Measurements from ENCODE around the gene ZC3H14. TPM values are rescaled to one million over a fixed set of nuclear protein-coding genes. Genes with fewer than 3 reads are reported as not detected.

Gene ZC3H14
- polyA plus RNA-seq, 1 of the 3 experiments (the other 2 are of a cell fraction): 61.5 TPM

DNA sequence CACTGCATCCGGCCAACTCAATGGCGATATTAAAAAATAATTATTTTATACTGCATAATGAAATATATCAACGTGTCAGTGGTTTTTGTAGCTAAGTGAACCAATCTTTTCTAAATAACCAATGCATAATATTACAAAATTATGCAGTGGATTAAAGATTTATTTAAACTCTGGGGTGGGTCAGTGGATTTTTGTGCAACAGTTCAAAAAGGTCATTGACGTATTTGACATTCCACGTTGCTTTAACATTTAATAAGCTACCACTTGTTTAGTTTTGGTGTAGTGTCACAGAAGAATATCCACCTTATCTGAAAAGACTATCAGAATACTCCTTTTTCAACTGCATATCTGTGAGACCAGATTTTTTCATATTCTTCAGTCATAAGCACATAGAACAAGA is 2.6 kb downstream of the ZC3H14 start:
- ChIA-PET CTCF (interaction anchor here (0.9 kb wide), 1 partner anchor 102 kb away, joined by 4 read pairs; no protein-coding TSS in a partner anchor), POLR2A (no interaction called here)
- Histone ChIP-seq H3K9me3 (no peaks in the 10 kb centered on the region), H3K9ac (no peak overlapping the region), H3K4me3 (ENCODE audit: low read depth in 2 of 2, low read length in 1 of 2) (no peak overlapping the region), H3K36me3 (replicated peaks in 1 of 2; ENCODE audit: control insufficient read depth in 1 of 2, insufficient read depth in 2 of 2, low read length in 1 of 2) (peaks cover 32 to 42% of the 10 kb centered on the region in 2 experiments), H3K79me2 (ENCODE audit: insufficient read depth) (peaks cover 61% of the 10 kb centered on the region), H3K4me2 (no peak overlapping the region), H3F3A (replicated peaks; ENCODE audit: insufficient read depth) (peaks cover 18% of the 10 kb centered on the region), H3K4me1 (ENCODE audit: control insufficient read depth in 1 of 2, insufficient read depth in 2 of 2, low read depth in 1 of 2, low read length in 1 of 2) (peaks cover 0 to 12% of the 10 kb centered on the region in 2 experiments; a peak in 3 of 4 replicates), H3K9me2 (no peaks in the 10 kb centered on the region), H4K20me1 (ENCODE audit: insufficient read depth) (peaks cover 32% of the 10 kb centered on the region), H2AFZ (ENCODE audit: low read depth) (no peak overlapping the region), H3K27ac (ENCODE audit: low read depth in 2 of 2, low read length in 1 of 2) (no peak overlapping the region), H3K27me3 (ENCODE audit: insufficient read depth) (no peaks in the 10 kb centered on the region)
- DNase-seq: no peak
- TF ChIP-seq TAF1 (IDR thresholded peaks at IDR 0.05; ENCODE audit: borderline replicate concordance, low read depth, low read length) (no peak), SIN3A (IDR thresholded peaks at IDR 0.05; ENCODE audit: borderline replicate concordance, low read depth, low read length) (no peak), RFX5 (IDR thresholded peaks at IDR 0.05; ENCODE audit: low read length) (no peak), MEF2A (IDR thresholded peaks at IDR 0.05; ENCODE audit: borderline replicate concordance, low read depth) (no peak), MXI1 (IDR thresholded peaks at IDR 0.05; ENCODE audit: low read depth, low read length) (no peak), SMC3 (IDR thresholded peaks at IDR 0.05; ENCODE audit: low read depth, low read length) (no peak), FOXM1 (IDR thresholded peaks at IDR 0.05; ENCODE audit: low read depth) (no peak), EP300 (IDR thresholded peaks at IDR 0.05; ENCODE audit: borderline replicate concordance in 1 of 2, low read depth in 1 of 2, low read length in 1 of 2) (no peak), FOXJ3 (CRISPR knock-in tag; IDR thresholded peaks at IDR 0.05) (no peak), EZH2phosphoT487 (IDR thresholded peaks at IDR 0.05; ENCODE audit: borderline replicate concordance, low read depth) (no peak)
- TF ChIP-seq, protein P1, sequence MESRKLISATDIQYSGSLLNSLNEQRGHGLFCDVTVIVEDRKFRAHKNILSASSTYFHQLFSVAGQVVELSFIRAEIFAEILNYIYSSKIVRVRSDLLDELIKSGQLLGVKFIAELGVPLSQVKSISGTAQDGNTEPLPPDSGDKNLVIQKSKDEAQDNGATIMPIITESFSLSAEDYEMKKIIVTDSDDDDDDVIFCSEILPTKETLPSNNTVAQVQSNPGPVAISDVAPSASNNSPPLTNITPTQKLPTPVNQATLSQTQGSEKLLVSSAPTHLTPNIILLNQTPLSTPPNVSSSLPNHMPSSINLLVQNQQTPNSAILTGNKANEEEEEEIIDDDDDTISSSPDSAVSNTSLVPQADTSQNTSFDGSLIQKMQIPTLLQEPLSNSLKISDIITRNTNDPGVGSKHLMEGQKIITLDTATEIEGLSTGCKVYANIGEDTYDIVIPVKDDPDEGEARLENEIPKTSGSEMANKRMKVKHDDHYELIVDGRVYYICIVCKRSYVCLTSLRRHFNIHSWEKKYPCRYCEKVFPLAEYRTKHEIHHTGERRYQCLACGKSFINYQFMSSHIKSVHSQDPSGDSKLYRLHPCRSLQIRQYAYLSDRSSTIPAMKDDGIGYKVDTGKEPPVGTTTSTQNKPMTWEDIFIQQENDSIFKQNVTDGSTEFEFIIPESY (IDR thresholded peaks at IDR 0.05; ENCODE audit: borderline replicate concordance, low read depth): no peak
- TF ChIP-seq, protein P2, sequence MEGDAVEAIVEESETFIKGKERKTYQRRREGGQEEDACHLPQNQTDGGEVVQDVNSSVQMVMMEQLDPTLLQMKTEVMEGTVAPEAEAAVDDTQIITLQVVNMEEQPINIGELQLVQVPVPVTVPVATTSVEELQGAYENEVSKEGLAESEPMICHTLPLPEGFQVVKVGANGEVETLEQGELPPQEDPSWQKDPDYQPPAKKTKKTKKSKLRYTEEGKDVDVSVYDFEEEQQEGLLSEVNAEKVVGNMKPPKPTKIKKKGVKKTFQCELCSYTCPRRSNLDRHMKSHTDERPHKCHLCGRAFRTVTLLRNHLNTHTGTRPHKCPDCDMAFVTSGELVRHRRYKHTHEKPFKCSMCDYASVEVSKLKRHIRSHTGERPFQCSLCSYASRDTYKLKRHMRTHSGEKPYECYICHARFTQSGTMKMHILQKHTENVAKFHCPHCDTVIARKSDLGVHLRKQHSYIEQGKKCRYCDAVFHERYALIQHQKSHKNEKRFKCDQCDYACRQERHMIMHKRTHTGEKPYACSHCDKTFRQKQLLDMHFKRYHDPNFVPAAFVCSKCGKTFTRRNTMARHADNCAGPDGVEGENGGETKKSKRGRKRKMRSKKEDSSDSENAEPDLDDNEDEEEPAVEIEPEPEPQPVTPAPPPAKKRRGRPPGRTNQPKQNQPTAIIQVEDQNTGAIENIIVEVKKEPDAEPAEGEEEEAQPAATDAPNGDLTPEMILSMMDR (IDR thresholded peaks at IDR 0.05): no peak
- TF ChIP-seq, protein P3, sequence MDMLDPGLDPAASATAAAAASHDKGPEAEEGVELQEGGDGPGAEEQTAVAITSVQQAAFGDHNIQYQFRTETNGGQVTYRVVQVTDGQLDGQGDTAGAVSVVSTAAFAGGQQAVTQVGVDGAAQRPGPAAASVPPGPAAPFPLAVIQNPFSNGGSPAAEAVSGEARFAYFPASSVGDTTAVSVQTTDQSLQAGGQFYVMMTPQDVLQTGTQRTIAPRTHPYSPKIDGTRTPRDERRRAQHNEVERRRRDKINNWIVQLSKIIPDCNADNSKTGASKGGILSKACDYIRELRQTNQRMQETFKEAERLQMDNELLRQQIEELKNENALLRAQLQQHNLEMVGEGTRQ (IDR thresholded peaks at IDR 0.05; ENCODE audit: borderline replicate concordance, low read depth, low read length): no peak
- TF ChIP-seq, protein P4, sequence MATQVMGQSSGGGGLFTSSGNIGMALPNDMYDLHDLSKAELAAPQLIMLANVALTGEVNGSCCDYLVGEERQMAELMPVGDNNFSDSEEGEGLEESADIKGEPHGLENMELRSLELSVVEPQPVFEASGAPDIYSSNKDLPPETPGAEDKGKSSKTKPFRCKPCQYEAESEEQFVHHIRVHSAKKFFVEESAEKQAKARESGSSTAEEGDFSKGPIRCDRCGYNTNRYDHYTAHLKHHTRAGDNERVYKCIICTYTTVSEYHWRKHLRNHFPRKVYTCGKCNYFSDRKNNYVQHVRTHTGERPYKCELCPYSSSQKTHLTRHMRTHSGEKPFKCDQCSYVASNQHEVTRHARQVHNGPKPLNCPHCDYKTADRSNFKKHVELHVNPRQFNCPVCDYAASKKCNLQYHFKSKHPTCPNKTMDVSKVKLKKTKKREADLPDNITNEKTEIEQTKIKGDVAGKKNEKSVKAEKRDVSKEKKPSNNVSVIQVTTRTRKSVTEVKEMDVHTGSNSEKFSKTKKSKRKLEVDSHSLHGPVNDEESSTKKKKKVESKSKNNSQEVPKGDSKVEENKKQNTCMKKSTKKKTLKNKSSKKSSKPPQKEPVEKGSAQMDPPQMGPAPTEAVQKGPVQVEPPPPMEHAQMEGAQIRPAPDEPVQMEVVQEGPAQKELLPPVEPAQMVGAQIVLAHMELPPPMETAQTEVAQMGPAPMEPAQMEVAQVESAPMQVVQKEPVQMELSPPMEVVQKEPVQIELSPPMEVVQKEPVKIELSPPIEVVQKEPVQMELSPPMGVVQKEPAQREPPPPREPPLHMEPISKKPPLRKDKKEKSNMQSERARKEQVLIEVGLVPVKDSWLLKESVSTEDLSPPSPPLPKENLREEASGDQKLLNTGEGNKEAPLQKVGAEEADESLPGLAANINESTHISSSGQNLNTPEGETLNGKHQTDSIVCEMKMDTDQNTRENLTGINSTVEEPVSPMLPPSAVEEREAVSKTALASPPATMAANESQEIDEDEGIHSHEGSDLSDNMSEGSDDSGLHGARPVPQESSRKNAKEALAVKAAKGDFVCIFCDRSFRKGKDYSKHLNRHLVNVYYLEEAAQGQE (IDR thresholded peaks at IDR 0.05; ENCODE audit: low read depth, low read length): no peak
- 81% methylated on average over 5 of the region's 5 CpGs for WGBS (ENCODE audit: low lambda C conversion rate)

Data from SK-N-SH (cell line).